Glomerular visceral epithelial cell (primary cell): ENCODE measurements around the gene SYCE3.

ENCODE experiments used
- DNase-seq: peaks from one replicate; pipeline ENCODE4 v3.0.0-alpha.2; 2016; ENCODE audit errors: extremely low spot score

Gene SYCE3

GRCh38 chr22:50576070-50576469 lies 13.4 kb upstream of the SYCE3 start:
- DNase-seq, result peak; percentile 36

GRCh38 chr22:50575426-50575941 lies 12.8 kb upstream of the SYCE3 start:
- DNase-seq, result no peak

- no peak for DNase-seq
Observed at GRCh38 chr22:50574383-50574755, 11.7 kb upstream of the SYCE3 start.

- no peak for DNase-seq
Observed at GRCh38 chr22:50573491-50574382, 11.0 kb upstream of the SYCE3 start.

GRCh38 chr22:50572965-50573364 lies 10.2 kb upstream of the SYCE3 start:
- no peak for DNase-seq

GRCh38 chr22:50571264-50572175 lies 8.8 kb upstream of the SYCE3 start:
- no peak for DNase-seq

GRCh38 chr22:50570861-50571260 lies 8.1 kb upstream of the SYCE3 start:
- DNase-seq, result no peak

- peak; percentile 79 for DNase-seq
Observed at GRCh38 chr22:50569896-50570535, 7.3 kb upstream of the SYCE3 start.

GRCh38 chr22:50569041-50569459 lies 6.3 kb upstream of the SYCE3 start:
- DNase-seq, result no peak

- no peak for DNase-seq
Observed at GRCh38 chr22:50568626-50569025, 5.9 kb upstream of the SYCE3 start.

GRCh38 chr22:50567721-50568252 lies 5.1 kb upstream of the SYCE3 start:
- no peak for DNase-seq

- no peak for DNase-seq
Observed at GRCh38 chr22:50564289-50564688, 1.6 kb upstream of the SYCE3 start.

GRCh38 chr22:50563413-50564160 lies 868 bp upstream of the SYCE3 start:
- no peak for DNase-seq

GRCh38 chr22:50561401-50562358 lies 1.0 kb downstream of the SYCE3 start:
- DNase-seq, result no peak

GRCh38 chr22:50560034-50560433 lies 2.7 kb downstream of the SYCE3 start:
- DNase-seq, result no peak

GRCh38 chr22:50556703-50557102 lies 6.0 kb downstream of the SYCE3 start:
- DNase-seq, result no peak

GRCh38 chr22:50553310-50553709 lies 9.4 kb downstream of the SYCE3 start:
- DNase-seq, result no peak

- no peak for DNase-seq
Observed at GRCh38 chr22:50551160-50551752, 11.5 kb downstream of the SYCE3 start.

GRCh38 chr22:50550395-50550794 lies 12.3 kb downstream of the SYCE3 start:
- DNase-seq, result no peak
